GM12878 (cell line): ENCODE measurements around the gene OPCML.

Experiments used
- ATF7 ChIP-seq: fragments of 450-650 bp; IDR thresholded peaks from 2 replicates; pipeline ENCODE4 v1.6.1; 2016; ENCODE audit warnings: low read depth, mild to moderate bottlenecking
- CTCF ChIP-seq, 3 experiments: IDR thresholded peaks in 2 of 3; conservative IDR thresholded peaks in 1 of 3; 2 replicates each; pipeline ENCODE4 v1.5.1; 2011; ENCODE audit warnings: low read depth in 3 of 3, low read length in 3 of 3, mild to moderate bottlenecking in 3 of 3, control low read depth in 2 of 3, moderate library complexity in 2 of 3, inconsistent platforms in 1 of 3, mixed read lengths in 1 of 3; ENCODE audit not compliant: control insufficient read depth in 2 of 3, insufficient read depth in 1 of 3; ENCODE audit errors: extremely low read depth in 1 of 3
- E2F8 ChIP-seq: fragments of 450-650 bp; IDR thresholded peaks from 2 replicates; pipeline ENCODE4 v1.6.1; 2018; ENCODE audit warnings: mild to moderate bottlenecking, low read depth, moderate library complexity; ENCODE audit not compliant: partially characterized antibody
- ELK1 ChIP-seq: IDR thresholded peaks from 2 replicates; pipeline ENCODE4 v1.6.1; 2012; ENCODE audit warnings: low read depth, low read length, improper control_type of control experiment
- JUND ChIP-seq: IDR thresholded peaks from 2 replicates; pipeline ENCODE4 v1.6.1; 2012; ENCODE audit warnings: low read depth, mild to moderate bottlenecking, low read length, improper control_type of control experiment, moderate library complexity
- KLF5 ChIP-seq: fragments of 450-650 bp; IDR thresholded peaks from 2 replicates; pipeline ENCODE4 v1.6.1; 2014; ENCODE audit warnings: mild to moderate bottlenecking; ENCODE audit not compliant: partially characterized antibody
- MXI1 ChIP-seq: fragments of 150-350 bp; IDR thresholded peaks from 2 replicates; pipeline ENCODE4 v1.6.1; 2011; ENCODE audit warnings: low read depth, mild to moderate bottlenecking, inconsistent platforms, low read length, improper control_type of control experiment
- PML ChIP-seq: IDR thresholded peaks from 2 replicates; pipeline ENCODE4 v1.6.1; 2012; ENCODE audit warnings: low read length, inconsistent platforms
- POLR2A ChIP-seq: IDR thresholded peaks from 2 replicates; pipeline ENCODE4 v1.6.1; 2011; ENCODE audit warnings: low read depth, mild to moderate bottlenecking, low read length
- POLR2AphosphoS5 ChIP-seq: IDR thresholded peaks from 2 replicates; pipeline ENCODE4 v1.6.1; 2011; ENCODE audit warnings: mild to moderate bottlenecking, low read length, inconsistent platforms
- RELA ChIP-seq: fragments of 450-650 bp; IDR thresholded peaks from 2 replicates; pipeline ENCODE4 v1.8.0; 2014; ENCODE audit warnings: borderline replicate concordance; ENCODE audit not compliant: partially characterized antibody
- SMC3 ChIP-seq: IDR thresholded peaks from 2 replicates; pipeline ENCODE4 v1.6.1; 2011; ENCODE audit warnings: low read length, improper control_type of control experiment, borderline replicate concordance
- SREBF2 ChIP-seq: IDR thresholded peaks from 2 replicates; pipeline ENCODE4 v1.6.1; 2012; ENCODE audit warnings: mild to moderate bottlenecking, low read length
- ZNF274 ChIP-seq: IDR thresholded peaks from one replicate; pipeline ENCODE4 v1.8.0; 2011; ENCODE audit not compliant: insufficient read length, insufficient read depth

GRCh38 chr11:133581091-133581490 is 48.8 kb upstream of the OPCML start:
- no peak for TF ChIP-seq SREBF2
- TF ChIP-seq CTCF (IDR thresholded peaks at IDR 0.05 in 2 of 3, conservative IDR thresholded peaks at IDR 0.05 in 1 of 3; ENCODE audit: control insufficient read depth in 2 of 3, extremely low read depth in 1 of 3, insufficient read depth in 1 of 3, low read depth in 3 of 3, low read length in 3 of 3) = no peak
- no peak for TF ChIP-seq POLR2A
- TF ChIP-seq RELA = no peak
- TF ChIP-seq SMC3 = no peak
- no peak for TF ChIP-seq MXI1
- no peak for TF ChIP-seq ZNF274
- TF ChIP-seq KLF5 = no peak
- TF ChIP-seq JUND = no peak
- TF ChIP-seq ELK1 = no peak
- TF ChIP-seq E2F8 = no peak
- no peak for TF ChIP-seq ATF7
- no peak for TF ChIP-seq PML
- TF ChIP-seq POLR2AphosphoS5 = no peak
